ENCODE measurements around the gene TRAK1.
"Not testable (repeated sequence)": the region's sequence is repeated elsewhere in the genome, so short reads cannot be mapped to it uniquely, and the experiment has no call there.

The TRAK1 gene

GRCh38 chr3:42096796-42097565, 5.8 kb downstream of the TRAK1 start:
- DNase-seq (ENCODE audit: low read depth, low spot score): peak; percentile 67

- no peak for DNase-seq (ENCODE audit: low read depth, low spot score)
Measured at GRCh38 chr3:42097566-42097946, 6.4 kb downstream of the TRAK1 start.

- DNase-seq (ENCODE audit: low read depth, low spot score): no peak
Measured at GRCh38 chr3:42098171-42098570, 7.0 kb downstream of the TRAK1 start.

GRCh38 chr3:42099020-42099765, 8.0 kb downstream of the TRAK1 start:
- DNase-seq (ENCODE audit: low read depth, low spot score): peak; percentile 28

GRCh38 chr3:42101048-42101447, 9.9 kb downstream of the TRAK1 start:
- DNase-seq (ENCODE audit: low read depth, low spot score): peak; percentile 66

DNA sequence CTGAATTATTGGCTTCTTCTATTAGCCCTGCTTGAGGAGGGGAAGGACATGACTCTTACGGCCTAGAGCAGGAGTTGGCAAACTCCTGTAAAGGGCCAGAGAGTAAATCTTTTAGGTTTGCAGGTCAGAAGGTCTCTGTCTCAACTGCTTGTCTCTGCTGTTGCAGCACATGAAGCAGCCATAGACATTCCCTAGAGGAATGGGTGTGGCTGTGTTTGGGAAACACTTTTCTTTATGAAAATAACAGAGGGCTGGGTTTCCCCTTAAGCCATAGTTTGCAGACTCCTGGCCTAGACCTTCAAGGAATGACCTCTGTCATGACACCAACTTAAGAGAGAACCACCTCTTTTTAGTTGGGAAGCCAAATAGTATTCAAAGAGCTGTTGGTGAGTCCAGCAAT, 10.3 kb downstream of the TRAK1 start:
- no peak for DNase-seq (ENCODE audit: low read depth, low spot score)

DNA sequence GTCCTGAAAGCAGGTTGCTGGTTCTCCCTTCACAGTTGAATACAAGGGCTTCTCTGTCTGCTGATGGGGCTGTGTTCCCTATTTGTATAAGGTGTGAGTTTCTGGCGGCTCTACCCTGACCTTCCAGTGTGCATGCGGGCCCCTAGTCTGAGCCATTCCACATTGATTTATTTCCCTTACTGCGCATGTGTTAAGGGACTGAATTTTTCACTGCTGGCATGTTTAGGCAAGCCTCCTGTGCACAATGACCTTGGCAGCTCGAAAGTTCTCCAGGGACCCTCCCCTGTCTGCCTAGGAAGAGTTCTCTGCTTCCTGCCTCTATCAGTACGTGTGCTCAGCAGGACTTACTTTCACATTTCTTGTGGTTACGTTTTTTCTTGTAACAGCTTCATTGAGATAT, 11.4 kb downstream of the TRAK1 start:
- no peak for DNase-seq (ENCODE audit: low read depth, low spot score)

GRCh38 chr3:42103921-42104665, 12.9 kb downstream of the TRAK1 start:
- DNase-seq (ENCODE audit: low read depth, low spot score): not testable (repeated sequence)

DNA sequence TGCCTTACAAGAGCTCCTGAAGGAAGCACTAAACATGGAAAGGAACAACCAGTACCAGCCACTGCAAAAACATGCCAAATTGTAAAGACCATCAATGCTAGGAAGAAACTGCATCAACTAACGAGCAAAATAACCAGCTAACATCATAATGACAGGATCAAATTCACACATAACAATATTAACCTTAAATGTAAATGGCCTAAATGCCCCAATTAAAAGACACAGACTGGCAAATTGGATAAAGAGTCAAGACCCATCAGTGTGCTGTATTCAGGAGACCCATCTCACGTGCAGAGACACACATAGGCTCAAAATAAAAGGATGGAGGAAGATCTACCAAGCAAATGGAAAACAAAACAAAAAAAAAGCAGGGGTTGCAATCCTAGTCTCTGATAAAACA, 14.8 kb downstream of the TRAK1 start:
- not testable (repeated sequence) for DNase-seq (ENCODE audit: low read depth, low spot score)

GRCh38 chr3:42106646-42107045, 15.5 kb downstream of the TRAK1 start:
- no peak for DNase-seq (ENCODE audit: low read depth, low spot score)

- DNase-seq (ENCODE audit: low read depth, low spot score): no peak
Measured at GRCh38 chr3:42110631-42111030, 19.5 kb downstream of the TRAK1 start.

DNA sequence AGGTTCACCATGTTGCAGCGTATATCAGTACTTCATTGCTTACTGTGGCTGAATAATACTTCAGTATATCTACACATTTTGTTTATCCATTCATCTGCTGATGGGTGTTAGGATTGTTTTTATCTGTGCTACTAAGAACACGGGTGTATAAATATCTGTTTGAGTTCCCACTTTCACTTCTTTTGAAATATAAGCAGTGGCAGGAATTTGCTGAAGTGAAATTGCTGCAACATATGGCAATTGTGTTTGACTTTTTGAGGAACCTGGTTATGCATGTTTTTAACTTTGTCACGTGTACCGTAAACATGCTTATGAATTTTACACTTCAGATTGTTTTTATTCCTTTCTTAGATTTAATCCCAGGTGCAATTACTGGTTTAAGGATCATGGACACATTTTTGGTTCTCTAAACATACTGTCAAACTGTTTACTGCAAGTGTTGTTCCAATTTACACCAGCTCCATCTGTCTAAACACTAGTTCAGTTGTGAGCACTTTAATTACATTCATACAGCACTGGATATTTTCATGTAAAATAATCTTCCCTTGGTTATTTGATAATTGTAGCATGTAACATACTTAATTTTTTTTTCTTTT, 23.1 kb downstream of the TRAK1 start:
- DNase-seq (ENCODE audit: low read depth, low spot score): no peak

DNA sequence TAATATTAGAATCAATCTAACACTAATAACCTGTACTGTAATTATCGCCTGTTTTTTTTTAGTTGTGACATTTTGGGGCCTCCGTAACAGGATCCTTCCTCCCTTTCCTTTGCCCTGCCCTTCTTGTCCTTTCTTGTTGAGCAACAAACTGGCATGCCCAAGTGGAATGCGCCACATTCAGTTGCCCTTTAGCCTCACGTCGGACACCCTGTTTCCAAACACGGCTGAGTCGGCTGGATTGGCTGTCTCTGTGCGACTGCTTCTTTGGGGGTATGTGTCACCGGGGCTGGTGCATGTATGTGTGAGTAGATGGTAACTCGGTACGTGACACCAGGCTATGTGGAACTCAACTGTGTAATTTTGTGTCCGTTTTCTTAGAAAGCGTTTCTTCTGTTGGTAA, 24.1 kb downstream of the TRAK1 start:
- no peak for DNase-seq (ENCODE audit: low read depth, low spot score)

DNA sequence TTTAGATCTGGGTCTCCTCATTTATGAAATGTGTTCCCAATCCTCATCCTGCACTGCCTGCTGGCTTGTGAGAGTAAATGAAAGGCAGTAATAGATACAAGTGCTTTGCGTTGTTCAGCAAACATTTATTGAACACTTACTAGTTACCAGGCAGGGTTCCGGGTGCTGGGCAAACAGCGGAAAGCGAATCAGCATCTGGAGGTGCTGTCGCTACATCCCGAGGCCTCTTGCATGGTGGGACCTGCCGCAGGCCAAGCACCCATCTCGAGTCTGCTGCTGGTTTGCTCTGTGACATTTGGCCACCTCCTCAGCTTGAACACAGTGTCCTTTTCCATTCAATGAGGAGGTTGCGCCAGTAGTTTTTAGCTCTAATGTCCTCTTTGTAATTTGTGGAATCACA, 24.8 kb downstream of the TRAK1 start:
- DNase-seq (ENCODE audit: low read depth, low spot score): no peak

DNA sequence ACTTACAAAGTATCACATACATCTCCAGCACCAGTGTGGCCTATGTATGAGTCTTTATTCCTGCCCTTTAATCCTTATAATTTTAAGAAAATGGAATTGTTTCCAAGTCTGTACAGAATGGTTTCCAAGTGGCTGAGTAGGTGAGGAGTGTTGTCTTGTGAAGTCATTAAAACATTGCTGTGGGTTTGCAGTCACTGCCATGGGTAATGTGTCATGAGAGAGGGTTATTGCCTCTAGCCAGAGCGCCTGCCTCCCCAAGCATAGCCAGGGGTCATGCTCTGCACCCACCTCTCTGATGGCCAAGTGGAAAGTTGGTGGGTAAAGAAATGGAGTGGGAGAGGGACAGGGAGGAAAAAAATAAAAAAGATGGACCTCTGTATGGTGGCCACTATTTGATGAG, 25.3 kb downstream of the TRAK1 start:
- peak; percentile 53 for DNase-seq (ENCODE audit: low read depth, low spot score)

GRCh38 chr3:42117175-42118008, 26.2 kb downstream of the TRAK1 start:
- peak; percentile 79 for DNase-seq (ENCODE audit: low read depth, low spot score)

- DNase-seq (ENCODE audit: low read depth, low spot score): peak; percentile 50
Measured at GRCh38 chr3:42118762-42119361, 27.7 kb downstream of the TRAK1 start.

- DNase-seq (ENCODE audit: low read depth, low spot score): no peak
Measured at GRCh38 chr3:42119561-42120355, 28.6 kb downstream of the TRAK1 start.

DNA sequence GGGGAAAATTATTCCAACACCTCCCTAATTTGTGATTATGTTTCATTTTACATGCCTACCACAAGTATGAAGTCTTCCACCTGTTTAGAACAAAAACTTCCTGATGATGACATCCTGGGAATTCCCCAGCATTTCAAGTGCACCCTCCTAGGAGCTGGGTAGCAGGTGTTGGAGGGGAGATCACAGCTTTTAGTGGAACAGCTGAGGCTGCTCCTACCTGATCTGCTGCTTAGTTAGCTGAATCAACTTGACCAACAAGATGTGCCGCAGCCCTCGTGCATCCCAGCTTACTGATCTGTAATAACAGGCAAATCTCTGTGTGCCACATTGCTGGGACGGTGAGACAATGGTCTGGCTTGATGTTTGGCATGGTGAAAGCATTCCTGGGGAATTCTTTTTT, 29.7 kb downstream of the TRAK1 start:
- DNase-seq (ENCODE audit: low read depth, low spot score): peak; percentile 29
